ENCODE results near the gene EPRS1.
"Not testable (repeated sequence)": the region's sequence is repeated elsewhere in the genome, so short reads cannot be mapped to it uniquely, and the experiment has no call there.

Gene EPRS1

GRCh38 chr1:220044678-220045355 is 1.5 kb downstream of the EPRS1 start:
- intact Hi-C loops (cut with DNase I; ENCODE audit: low total_unique reads) = loop anchor here (5.0 kb wide), 1 partner anchor 47 kb away; the partner anchor contains the start of gene IARS2
- peak overlapping the region; percentile 92 to 96 for H3K27ac ChIP-seq
- TF ChIP-seq CTCF (IDR thresholded peaks at IDR 0.05) = no peak

GRCh38 chr1:220043646-220044045 is 2.7 kb downstream of the EPRS1 start:
- Histone ChIP-seq H3K27ac (no peak overlapping the region), H3K9me3 (no peaks in the 10 kb centered on the region), H3K4me1 (peaks cover 0 to 28% (median 14%) of the 10 kb centered on the region in 4 donors), H3K27me3 (no peaks in the 10 kb centered on the region), H3K4me3 (no peak overlapping the region), H3K36me3 (peaks cover 6 to 29% (median 15%) of the 10 kb centered on the region in 3 donors)
- DNase-seq = no peak
- TF ChIP-seq CTCF (IDR thresholded peaks at IDR 0.05) = no peak
- intact Hi-C loops (cut with DNase I; ENCODE audit: low total_unique reads) = no loop called here

More at GRCh38 chr1:220044678-220045355, 1.5 kb downstream of the EPRS1 start:
- H3K4me1 ChIP-seq = peaks cover 0 to 28% (median 14%) of the 10 kb centered on the region in 4 donors
- H3K36me3 ChIP-seq = peaks cover 0 to 18% (median 4%) of the 10 kb centered on the region in 3 donors
- H3K4me3 ChIP-seq = peak overlapping the region; percentile 86 to 97
- no peaks in the 10 kb centered on the region for H3K27me3 ChIP-seq
- DNase-seq = no peak
- no peaks in the 10 kb centered on the region for H3K9me3 ChIP-seq

GRCh38 chr1:220040028-220040596 is 6.2 kb downstream of the EPRS1 start:
- no peak for TF ChIP-seq CTCF (IDR thresholded peaks at IDR 0.05)
- no peak for DNase-seq

GRCh38 chr1:220038640-220039039 is 7.7 kb downstream of the EPRS1 start:
- peaks cover 0 to 14% (median 2%) of the 10 kb centered on the region in 4 donors for H3K4me1 ChIP-seq
- DNase-seq = no peak
- no peak for TF ChIP-seq CTCF (IDR thresholded peaks at IDR 0.05)
- H3K4me3 ChIP-seq = no peak overlapping the region
- no peaks in the 10 kb centered on the region for H3K9me3 ChIP-seq
- H3K27me3 ChIP-seq = no peaks in the 10 kb centered on the region
- H3K36me3 ChIP-seq = peaks cover 10 to 39% (median 18%) of the 10 kb centered on the region in 3 donors
- intact Hi-C loops (cut with DNase I; ENCODE audit: low total_unique reads) = loop anchor here (10.0 kb wide), 1 partner anchor 54 kb away; no protein-coding TSS in a partner anchor
- H3K27ac ChIP-seq = no peak overlapping the region

More at GRCh38 chr1:220040028-220040596, 6.2 kb downstream of the EPRS1 start:
- H3K4me1 ChIP-seq = peaks cover 0 to 27% (median 12%) of the 10 kb centered on the region in 4 donors
- H3K4me3 ChIP-seq = no peak overlapping the region
- H3K9me3 ChIP-seq = no peaks in the 10 kb centered on the region
- intact Hi-C loops (cut with DNase I; ENCODE audit: low total_unique reads) = no loop called here
- peaks cover 9 to 35% (median 18%) of the 10 kb centered on the region in 3 donors for H3K36me3 ChIP-seq
- H3K27ac ChIP-seq = no peak overlapping the region
- H3K27me3 ChIP-seq = no peaks in the 10 kb centered on the region

GRCh38 chr1:220037810-220038209 is 8.5 kb downstream of the EPRS1 start:
- intact Hi-C loops (cut with DNase I; ENCODE audit: low total_unique reads) = loop anchor here (10.0 kb wide), 1 partner anchor 53 kb away; no protein-coding TSS in a partner anchor
- not testable (repeated sequence) for H3K27ac ChIP-seq, DNase-seq, H3K27me3 ChIP-seq, H3K9me3 ChIP-seq, H3K4me3 ChIP-seq
- peaks cover 0 to 10% (median 2%) of the 10 kb centered on the region in 4 donors for H3K4me1 ChIP-seq
- H3K36me3 ChIP-seq = peaks cover 18 to 45% (median 21%) of the 10 kb centered on the region in 3 donors

GRCh38 chr1:220032911-220033310 is 13.4 kb downstream of the EPRS1 start:
- no peak for TF ChIP-seq CTCF (IDR thresholded peaks at IDR 0.05)
- no peaks in the 10 kb centered on the region for H3K27me3 ChIP-seq
- peaks cover 0 to 10% (median 0%) of the 10 kb centered on the region in 4 donors for H3K4me1 ChIP-seq
- H3K9me3 ChIP-seq = no peaks in the 10 kb centered on the region
- H3K4me3 ChIP-seq = no peak overlapping the region
- H3K36me3 ChIP-seq = peaks cover 32 to 49% (median 46%) of the 10 kb centered on the region in 3 donors
- no peak overlapping the region for H3K27ac ChIP-seq
- intact Hi-C loops (cut with DNase I; ENCODE audit: low total_unique reads) = loop anchor here (10.0 kb wide), 1 partner anchor 48 kb away; no protein-coding TSS in a partner anchor
- DNase-seq = no peak

All from tibial artery (tissue), 4 donors.